Karpas-422 (cell line): ENCODE measurements around the gene ADAMTS10. TPM values are rescaled to one million over a fixed set of nuclear protein-coding genes. Genes with fewer than 3 reads are reported as not detected.
A peak's percentile ranks its signal among the peaks of the same experiment; 100 is the strongest.
"Not testable (repeated sequence)": the region's sequence is repeated elsewhere in the genome, so short reads cannot be mapped to it uniquely, and the experiment has no call there.

Experiments
- DNase-seq: peaks from one replicate; pipeline ENCODE4 v3.0.0-alpha.2; 2015
- H2AFZ ChIP-seq: fragments of 200-600 bp; sonication (generic); 2 replicates; pipeline ENCODE4 v1.6.1; 2014; ENCODE audit warnings: antibody characterized with exemption, low read length, mixed read lengths
- H3K27ac ChIP-seq: fragments of 200-600 bp; sonication (generic); 2 replicates; pipeline ENCODE4 v1.5.1; 2014; ENCODE audit warnings: mild to moderate bottlenecking, low read length, moderate library complexity
- H3K27me3 ChIP-seq: fragments of 200-600 bp; sonication (generic); 2 replicates; pipeline ENCODE4 v1.6.1; 2014; ENCODE audit warnings: low read length, mixed read lengths
- H3K36me3 ChIP-seq: fragments of 200-600 bp; sonication (generic); 2 replicates; pipeline ENCODE4 v1.6.1; 2014; ENCODE audit warnings: low read length, mixed read lengths; ENCODE audit not compliant: insufficient read depth
- H3K4me1 ChIP-seq: fragments of 200-600 bp; sonication (generic); 2 replicates; pipeline ENCODE4 v1.6.1; 2014; ENCODE audit warnings: mild to moderate bottlenecking, low read length, mixed read lengths
- H3K4me2 ChIP-seq: fragments of 200-600 bp; sonication (generic); 2 replicates; pipeline ENCODE4 v1.6.1; 2014; ENCODE audit warnings: low read length, low read depth, mild to moderate bottlenecking; ENCODE audit not compliant: poor library complexity, severe bottlenecking
- H3K4me3 ChIP-seq: fragments of 200-600 bp; sonication (generic); 2 replicates; pipeline ENCODE4 v1.5.1; 2014; ENCODE audit warnings: mild to moderate bottlenecking, antibody characterized with exemption, low read length, mixed read lengths
- H3K79me2 ChIP-seq: fragments of 200-600 bp; sonication (generic); 2 replicates; pipeline ENCODE4 v1.6.1; 2014; ENCODE audit warnings: mild to moderate bottlenecking, low read length, mixed read lengths
- H3K9ac ChIP-seq: fragments of 200-600 bp; sonication (generic); 2 replicates; pipeline ENCODE4 v1.6.0; 2014; ENCODE audit warnings: low read length
- H3K9me2 ChIP-seq: fragments of 200-600 bp; sonication (generic), shearing (Covaris generic); replicated peaks from 2 replicates; pipeline ENCODE4 v1.6.0; 2014; ENCODE audit warnings: mild to moderate bottlenecking, low read length, moderate library complexity; ENCODE audit not compliant: insufficient read depth
- H3K9me3 ChIP-seq: fragments of 300-700, 200-600 bp; sonication (generic); 2 replicates; pipeline ENCODE4 v1.6.1; 2014; ENCODE audit warnings: low read length, mixed read lengths
- H4K20me1 ChIP-seq: fragments of 200-600 bp; sonication (generic); 2 replicates; pipeline ENCODE4 v1.6.1; 2014; ENCODE audit warnings: mild to moderate bottlenecking, antibody characterized with exemption, low read length, low read depth; ENCODE audit not compliant: insufficient read depth
- total RNA-seq: library from RNA; depleted of rRNA; stranded (reverse); fragments of >200 nt; shearing (Covaris generic); gene quantifications from 2 replicates; pipeline ENCODE4 v1.2.3, GENCODE V29; 2014; ENCODE audit warnings: low replicate concordance

Gene ADAMTS10
- total RNA-seq, 1 experiment from 2014 or later = not detected

- no peaks in the 10 kb centered on the region for H3K9me2 ChIP-seq
- H3K27me3 ChIP-seq = no peaks in the 10 kb centered on the region
- 0 out of 2 replicates have a peak, but pooled peaks cover 3% of the 10 kb centered on the region for H4K20me1 ChIP-seq
- no peak overlapping the region for H2AFZ ChIP-seq
- H3K79me2 ChIP-seq = no peaks in the 10 kb centered on the region
- no peaks in the 10 kb centered on the region for H3K9me3 ChIP-seq
- peak; percentile 90 for DNase-seq
- no peak overlapping the region for H3K4me3 ChIP-seq
- no peak overlapping the region for H3K27ac ChIP-seq
- no peaks in the 10 kb centered on the region for H3K4me1 ChIP-seq
- no peaks in the 10 kb centered on the region for H3K36me3 ChIP-seq
- no peak overlapping the region for H3K9ac ChIP-seq
- no peak overlapping the region for H3K4me2 ChIP-seq
Measured at GRCh38 chr19:8578642-8579265, 31.8 kb downstream of the ADAMTS10 start.

DNA sequence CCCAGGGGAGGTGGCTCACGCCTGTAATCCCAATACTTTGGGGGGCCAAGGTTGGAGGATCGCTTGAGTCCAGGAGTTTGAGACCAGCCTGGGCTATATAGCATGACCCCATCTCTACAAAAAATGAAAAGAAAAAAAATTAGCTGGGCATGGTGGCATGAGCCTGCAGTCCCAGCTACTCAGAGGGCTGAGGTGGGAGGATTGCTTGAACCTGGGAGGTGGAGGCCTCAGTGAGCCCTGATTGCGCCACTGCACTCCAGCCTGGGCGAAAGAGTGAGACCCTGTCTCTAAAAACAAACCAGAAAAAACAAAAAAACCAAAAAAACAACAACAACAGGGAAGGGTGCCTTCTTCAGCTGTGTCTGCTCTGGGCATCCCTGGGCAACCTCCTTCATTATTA is 32.8 kb downstream of the ADAMTS10 start:
- H3K4me2 ChIP-seq = no peak overlapping the region
- no peaks in the 10 kb centered on the region for H3K9me3 ChIP-seq
- H3K9me2 ChIP-seq = no peaks in the 10 kb centered on the region
- H3K4me3 ChIP-seq = no peak overlapping the region
- 0 out of 2 replicates have a peak, but pooled peaks cover 3% of the 10 kb centered on the region for H4K20me1 ChIP-seq
- H3K27ac ChIP-seq = no peak overlapping the region
- H3K27me3 ChIP-seq = no peaks in the 10 kb centered on the region
- no peak for DNase-seq
- no peak overlapping the region for H2AFZ ChIP-seq
- H3K36me3 ChIP-seq = no peaks in the 10 kb centered on the region
- H3K4me1 ChIP-seq = no peaks in the 10 kb centered on the region
- no peak overlapping the region for H3K9ac ChIP-seq
- no peaks in the 10 kb centered on the region for H3K79me2 ChIP-seq

DNA sequence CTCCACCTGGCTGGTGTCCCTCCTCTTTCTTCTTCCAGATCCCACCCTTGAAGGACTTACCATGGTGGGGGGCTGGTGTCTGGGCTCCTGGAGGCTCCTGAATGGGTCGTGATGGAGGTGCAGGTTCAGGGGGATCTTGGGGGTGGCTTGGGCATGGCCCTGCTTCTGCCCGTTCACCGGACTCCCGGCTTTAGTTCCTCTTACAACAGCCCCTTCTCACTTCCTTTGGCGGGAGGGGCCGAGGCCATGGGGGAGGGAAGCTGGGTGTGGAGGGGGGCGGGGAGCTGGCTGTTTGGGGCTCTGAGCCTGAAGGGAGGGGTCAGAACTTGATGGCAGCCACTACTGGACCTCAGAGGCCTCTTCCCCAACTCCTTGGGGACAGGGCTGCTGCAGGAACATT is 33.3 kb downstream of the ADAMTS10 start, which contains the start of gene MYO1F:
MYO1F (minus strand) TSS at position 196 of the 400 bp plus-strand sequence; CDS start at position 63, 133 bp downstream.
- H3K4me2 ChIP-seq = no peak within 1 kb of the TSS
- H3K9ac ChIP-seq = no peak within 1 kb of the TSS
- no peak within 1 kb of the TSS for H2AFZ ChIP-seq
- no peaks in the 10 kb centered on the region for H3K79me2 ChIP-seq
- H3K27me3 ChIP-seq = no peaks in the 10 kb centered on the region
- H3K9me2 ChIP-seq = no peaks in the 10 kb centered on the region
- H4K20me1 ChIP-seq = 0 out of 2 replicates have a peak, but pooled peaks cover 3% of the 10 kb centered on the region
- no peaks in the 10 kb centered on the region for H3K4me1 ChIP-seq
- H3K9me3 ChIP-seq = no peaks in the 10 kb centered on the region
- H3K27ac ChIP-seq = no peak within 1 kb of the TSS
- no peak for DNase-seq
- no peak within 1 kb of the TSS for H3K4me3 ChIP-seq
- H3K36me3 ChIP-seq = no peaks in the 10 kb centered on the region

DNA sequence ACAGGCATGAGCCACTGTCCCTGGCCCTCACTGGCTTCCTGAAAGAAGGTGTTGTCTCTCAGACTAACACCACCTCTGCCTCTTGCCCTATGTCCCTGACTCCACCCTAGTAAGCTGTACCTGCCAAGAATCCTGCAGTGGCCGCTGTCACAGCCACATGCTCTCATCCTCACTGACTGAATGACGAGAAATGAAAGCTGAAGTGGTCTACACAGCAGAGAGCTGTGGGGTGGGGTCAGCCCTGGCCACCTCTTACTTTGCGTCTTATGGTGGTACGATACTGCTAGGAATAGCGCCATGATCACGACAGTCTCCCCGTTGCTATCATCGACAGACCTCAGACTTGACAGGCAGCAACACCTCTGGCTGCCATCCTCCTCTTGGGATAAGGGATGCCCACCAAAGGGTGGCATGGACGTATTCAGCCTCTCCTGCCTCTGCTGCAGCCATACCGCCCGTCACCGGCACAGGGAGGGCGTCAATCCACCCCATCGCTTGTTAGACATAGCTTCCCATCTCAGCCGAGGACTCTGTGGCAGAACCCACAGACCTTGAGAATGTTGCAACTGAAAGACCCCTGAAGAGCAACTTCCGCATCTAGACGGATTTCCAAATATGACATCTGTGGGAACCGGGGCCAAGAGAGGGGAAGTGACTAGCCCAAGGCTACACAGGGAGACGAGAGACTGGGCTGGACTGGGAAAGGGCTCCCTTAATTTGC is 34.1 kb downstream of the ADAMTS10 start:
- no peak overlapping the region for H3K4me2 ChIP-seq
- no peaks in the 10 kb centered on the region for H3K36me3 ChIP-seq
- H3K9me2 ChIP-seq = no peaks in the 10 kb centered on the region
- H3K27ac ChIP-seq = no peak overlapping the region
- no peak overlapping the region for H3K4me3 ChIP-seq
- no peaks in the 10 kb centered on the region for H3K4me1 ChIP-seq
- H4K20me1 ChIP-seq = 0 out of 2 replicates have a peak, but pooled peaks cover 3% of the 10 kb centered on the region
- H3K9me3 ChIP-seq = no peaks in the 10 kb centered on the region
- no peaks in the 10 kb centered on the region for H3K27me3 ChIP-seq
- no peak for DNase-seq
- no peaks in the 10 kb centered on the region for H3K79me2 ChIP-seq
- no peak overlapping the region for H2AFZ ChIP-seq
- no peak overlapping the region for H3K9ac ChIP-seq

- no peak overlapping the region for H3K9ac ChIP-seq
- no peaks in the 10 kb centered on the region for H3K4me1 ChIP-seq
- no peak overlapping the region for H3K4me3 ChIP-seq
- H3K9me3 ChIP-seq = no peaks in the 10 kb centered on the region
- H2AFZ ChIP-seq = no peak overlapping the region
- no peaks in the 10 kb centered on the region for H3K79me2 ChIP-seq
- H3K36me3 ChIP-seq = no peaks in the 10 kb centered on the region
- 0 out of 2 replicates have a peak, but pooled peaks cover 3% of the 10 kb centered on the region for H4K20me1 ChIP-seq
- no peak overlapping the region for H3K4me2 ChIP-seq
- no peaks in the 10 kb centered on the region for H3K9me2 ChIP-seq
- no peaks in the 10 kb centered on the region for H3K27me3 ChIP-seq
- DNase-seq = no peak
- no peak overlapping the region for H3K27ac ChIP-seq
Measured at GRCh38 chr19:8575467-8575997, 35.0 kb downstream of the ADAMTS10 start.

DNA sequence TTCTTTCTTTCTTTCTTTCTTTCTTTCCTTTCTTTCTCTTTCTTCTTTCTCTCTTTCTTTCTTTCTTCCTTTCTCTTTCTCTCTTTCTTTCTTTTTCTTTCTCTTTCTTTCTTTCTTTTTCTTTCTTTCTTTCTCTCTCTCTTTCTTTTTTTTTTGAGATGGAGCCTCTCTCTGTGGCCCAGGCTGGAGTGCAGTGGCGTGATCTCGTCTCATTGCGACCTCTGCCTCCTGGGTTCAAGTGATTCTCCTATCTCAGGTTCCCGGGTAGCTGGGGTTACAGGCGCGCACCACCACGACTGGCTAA is 35.9 kb downstream of the ADAMTS10 start:
- not testable (repeated sequence) for H3K4me2 ChIP-seq, H3K27me3 ChIP-seq, DNase-seq, H3K79me2 ChIP-seq, H4K20me1 ChIP-seq, H3K9me2 ChIP-seq, H3K4me3 ChIP-seq, H3K4me1 ChIP-seq, H3K27ac ChIP-seq, H3K36me3 ChIP-seq, H2AFZ ChIP-seq, H3K9ac ChIP-seq, H3K9me3 ChIP-seq

GRCh38 chr19:8573316-8573715 is 37.2 kb downstream of the ADAMTS10 start:
- Histone ChIP-seq H2AFZ (no peak overlapping the region), H3K4me1 (no peaks in the 10 kb centered on the region), H3K79me2 (no peaks in the 10 kb centered on the region), H3K4me3 (no peak overlapping the region), H3K9ac (no peak overlapping the region), H3K27ac (no peak overlapping the region), H3K27me3 (no peaks in the 10 kb centered on the region), H3K9me2 (no peaks in the 10 kb centered on the region), H3K36me3 (no peaks in the 10 kb centered on the region), H3K9me3 (no peaks in the 10 kb centered on the region), H3K4me2 (no peak overlapping the region), H4K20me1 (no peaks in the 10 kb centered on the region)
- DNase-seq = no peak

DNA sequence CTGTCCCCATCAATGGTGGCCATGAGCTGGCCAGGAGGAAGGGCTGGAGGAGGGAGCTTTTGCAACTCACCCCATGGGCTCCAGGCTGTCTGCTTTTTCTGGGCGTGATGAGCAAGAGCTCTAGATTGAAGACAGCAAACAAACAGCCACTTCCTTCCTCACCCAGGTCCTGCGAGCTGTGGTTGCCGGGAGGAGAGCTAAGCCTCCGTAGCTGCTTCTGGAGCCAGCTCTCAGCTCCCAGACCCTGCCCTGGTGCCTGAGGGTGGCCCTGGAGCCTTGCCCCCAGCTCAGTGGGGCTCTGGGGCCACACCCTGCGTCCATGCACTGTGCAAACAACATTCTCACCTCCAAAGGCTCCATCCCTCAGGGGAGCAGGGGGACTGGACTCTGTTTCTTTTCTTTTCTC is 39.5 kb downstream of the ADAMTS10 start:
- no peaks in the 10 kb centered on the region for H3K4me1 ChIP-seq
- H3K36me3 ChIP-seq = no peaks in the 10 kb centered on the region
- no peak overlapping the region for H3K4me2 ChIP-seq
- H3K9me2 ChIP-seq = no peaks in the 10 kb centered on the region
- H3K79me2 ChIP-seq = no peaks in the 10 kb centered on the region
- H3K9me3 ChIP-seq = no peaks in the 10 kb centered on the region
- no peak overlapping the region for H3K4me3 ChIP-seq
- H3K27ac ChIP-seq = no peak overlapping the region
- no peaks in the 10 kb centered on the region for H4K20me1 ChIP-seq
- DNase-seq = no peak
- H3K9ac ChIP-seq = no peak overlapping the region
- H3K27me3 ChIP-seq = no peaks in the 10 kb centered on the region
- H2AFZ ChIP-seq = no peak overlapping the region
